ENCODE measurements around the gene RWDD1. TPM values are rescaled to one million over a fixed set of nuclear protein-coding genes. Genes with fewer than 3 reads are reported as not detected.

Gene RWDD1
- total and polyA plus RNA-seq, 2 donors (not counting 1 experiment from before 2014, with no cell fraction given), result 18.0 to 22.4 TPM

DNA sequence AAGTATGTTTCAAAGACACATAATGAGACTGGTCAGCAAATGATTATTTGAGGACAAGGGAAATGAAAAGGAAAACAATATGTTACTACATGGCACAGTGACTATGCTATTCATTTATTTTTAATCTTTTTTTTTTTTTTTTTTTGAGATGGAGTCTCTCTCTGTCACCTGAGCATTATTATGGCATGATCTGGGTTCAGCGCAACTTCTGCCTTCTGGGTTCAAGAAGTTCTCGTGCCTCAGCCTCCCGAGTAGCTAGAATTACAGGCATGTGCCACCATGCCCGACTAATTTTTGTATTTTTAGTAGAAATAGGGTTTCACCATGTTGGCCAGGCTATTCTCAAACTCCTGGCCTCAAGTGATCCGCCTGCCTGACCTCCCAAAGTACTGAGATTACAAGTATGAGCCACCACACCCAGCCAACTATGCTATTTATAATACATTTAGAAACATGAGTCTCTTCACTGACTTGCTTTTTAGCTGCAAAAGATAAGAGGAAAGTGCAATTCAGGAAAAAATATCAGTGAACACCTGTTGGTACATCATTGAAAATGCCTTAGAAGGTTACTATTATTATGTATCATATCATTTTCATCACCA is 14.4 kb upstream of the RWDD1 start:
- H3K4me1 Mint-ChIP-seq, result peaks cover 2% of the 10 kb centered on the region

DNA sequence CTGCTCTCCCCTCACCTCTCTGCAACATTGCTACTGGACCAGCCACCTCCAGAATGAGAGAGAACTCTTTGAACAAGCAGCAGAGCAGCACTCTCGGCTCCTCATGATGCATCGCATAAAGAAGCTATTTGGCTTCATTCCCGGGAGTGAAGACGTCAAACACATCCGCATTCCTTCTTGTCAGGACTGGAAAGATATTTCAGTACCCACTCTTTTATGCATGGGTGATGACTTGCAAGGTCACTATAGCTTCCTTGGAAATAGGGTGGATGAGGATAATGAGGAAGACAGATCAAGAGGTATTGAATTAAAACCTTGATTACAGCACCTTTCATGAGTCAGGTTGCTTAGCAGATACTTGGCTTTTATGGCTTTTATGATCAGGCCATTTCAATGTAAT is 13.4 kb upstream of the RWDD1 start:
- Histone ChIP-seq H2AFZ (ENCODE audit: insufficient read depth, low read depth, low read length, poor library complexity, severe bottlenecking) (no peak overlapping the region), H3K9me3 (ENCODE audit: control extremely low read depth in 1 of 3, control insufficient read depth in 2 of 3, insufficient read depth in 1 of 3, low read length in 2 of 3) (no peaks in the 10 kb centered on the region), H3K4me2 (replicated peaks; ENCODE audit: low read depth, low read length, poor library complexity, severe bottlenecking) (no peak overlapping the region), H3K27me3 (replicated peaks in 1 of 4; ENCODE audit: control extremely low read depth in 1 of 4, control insufficient read depth in 3 of 4, insufficient read depth in 4 of 4, low read length in 3 of 4) (peaks cover 0 to 14% (median 1%) of the 10 kb centered on the region in 4 experiments), H3K4me3 (ENCODE audit: control extremely low read depth in 1 of 5, extremely low read depth in 1 of 5, insufficient read depth in 1 of 5, low read depth in 2 of 5, low read length in 4 of 5) (no peak overlapping the region), H3K4me1 (ENCODE audit: control insufficient read depth in 2 of 2, insufficient read depth in 2 of 2, low read length in 2 of 2) (no peaks in the 10 kb centered on the region), H3K9ac (ENCODE audit: low read length) (no peak overlapping the region), H4K20me1 (ENCODE audit: control insufficient read depth, insufficient read depth, low read length, poor library complexity, severe bottlenecking) (no peaks in the 10 kb centered on the region), H3K79me2 (ENCODE audit: control insufficient read depth, insufficient read depth, low read length) (no peaks in the 10 kb centered on the region), H3K36me3 (replicated peaks in 1 of 2; ENCODE audit: control extremely low read depth in 1 of 2, control insufficient read depth in 1 of 2, extremely low read depth in 1 of 2, insufficient read depth in 2 of 2, low read length in 1 of 2) (no peaks in the 10 kb centered on the region), H3K27ac (ENCODE audit: low read length in 2 of 2) (no peak overlapping the region)
- Mint-ChIP-seq H3K27me3 (peaks cover 27% of the 10 kb centered on the region), H3K9me3 (ENCODE audit: insufficient read depth) (no peaks in the 10 kb centered on the region), H3K27ac (no peak overlapping the region), H3K4me3 (no peak overlapping the region), H3K4me1 (peaks cover 2% of the 10 kb centered on the region)
- DNase-seq (no peak), ATAC-seq (ENCODE audit: low read depth) (no peak)
- intact Hi-C loops (cut with micrococcal nuclease), result no loop called here
- TF ChIP-seq, protein P1, sequence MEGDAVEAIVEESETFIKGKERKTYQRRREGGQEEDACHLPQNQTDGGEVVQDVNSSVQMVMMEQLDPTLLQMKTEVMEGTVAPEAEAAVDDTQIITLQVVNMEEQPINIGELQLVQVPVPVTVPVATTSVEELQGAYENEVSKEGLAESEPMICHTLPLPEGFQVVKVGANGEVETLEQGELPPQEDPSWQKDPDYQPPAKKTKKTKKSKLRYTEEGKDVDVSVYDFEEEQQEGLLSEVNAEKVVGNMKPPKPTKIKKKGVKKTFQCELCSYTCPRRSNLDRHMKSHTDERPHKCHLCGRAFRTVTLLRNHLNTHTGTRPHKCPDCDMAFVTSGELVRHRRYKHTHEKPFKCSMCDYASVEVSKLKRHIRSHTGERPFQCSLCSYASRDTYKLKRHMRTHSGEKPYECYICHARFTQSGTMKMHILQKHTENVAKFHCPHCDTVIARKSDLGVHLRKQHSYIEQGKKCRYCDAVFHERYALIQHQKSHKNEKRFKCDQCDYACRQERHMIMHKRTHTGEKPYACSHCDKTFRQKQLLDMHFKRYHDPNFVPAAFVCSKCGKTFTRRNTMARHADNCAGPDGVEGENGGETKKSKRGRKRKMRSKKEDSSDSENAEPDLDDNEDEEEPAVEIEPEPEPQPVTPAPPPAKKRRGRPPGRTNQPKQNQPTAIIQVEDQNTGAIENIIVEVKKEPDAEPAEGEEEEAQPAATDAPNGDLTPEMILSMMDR (IDR thresholded peaks at IDR 0.05), result no peak
- no peak for TF ChIP-seq EZH2 (IDR thresholded peaks at IDR 0.05; ENCODE audit: borderline replicate concordance, insufficient read depth, low read depth, low read length, poor library complexity, severe bottlenecking)
- WGBS (ENCODE audit: insufficient coverage), result 96% methylated on average over 5 of the region's 5 CpGs
- POLR2A ChIA-PET, result no interaction called here
- CTCF ChIA-PET, result interaction anchor here (1.1 to 3.7 kb wide), 4 partner anchors 11 to 269 kb away, joined by 3 to 14 read pairs (median 4); no protein-coding TSS in a partner anchor

More for the DNA sequence above, 14.4 kb upstream of the RWDD1 start:
- H3K36me3 ChIP-seq (replicated peaks in 1 of 2; ENCODE audit: control extremely low read depth in 1 of 2, control insufficient read depth in 1 of 2, extremely low read depth in 1 of 2, insufficient read depth in 2 of 2, low read length in 1 of 2), result no peaks in the 10 kb centered on the region
- H3K27ac ChIP-seq (ENCODE audit: low read length in 2 of 2), result no peak overlapping the region
- H3K4me3 ChIP-seq (ENCODE audit: control extremely low read depth in 1 of 5, extremely low read depth in 1 of 5, insufficient read depth in 1 of 5, low read depth in 2 of 5, low read length in 4 of 5), result no peak overlapping the region
- H3K4me2 ChIP-seq (replicated peaks; ENCODE audit: low read depth, low read length, poor library complexity, severe bottlenecking), result no peak overlapping the region
- CTCF ChIA-PET, result interaction anchor here (1.2 to 3.7 kb wide), 3 partner anchors 23 to 268 kb away, joined by 4 to 14 read pairs (median 6); no protein-coding TSS in a partner anchor
- POLR2A ChIA-PET, result interaction anchor here (0.7 kb wide), 1 partner anchor 337 kb away, joined by 7 read pairs; no protein-coding TSS in a partner anchor
- ATAC-seq (ENCODE audit: low read depth) (no peak), DNase-seq (no peak)
- 100% methylated on average over 1 of the region's 5 CpGs for WGBS (ENCODE audit: insufficient coverage)
- no peaks in the 10 kb centered on the region for H4K20me1 ChIP-seq (ENCODE audit: control insufficient read depth, insufficient read depth, low read length, poor library complexity, severe bottlenecking)
- intact Hi-C loops (cut with micrococcal nuclease), result no loop called here
- H3K4me1 ChIP-seq (ENCODE audit: control insufficient read depth in 2 of 2, insufficient read depth in 2 of 2, low read length in 2 of 2), result no peaks in the 10 kb centered on the region
- no peak overlapping the region for H3K27ac Mint-ChIP-seq
- H3K4me3 Mint-ChIP-seq, result no peak overlapping the region
- H3K79me2 ChIP-seq (ENCODE audit: control insufficient read depth, insufficient read depth, low read length), result no peaks in the 10 kb centered on the region
- peaks cover 0 to 13% (median under 1%) of the 10 kb centered on the region in 4 experiments for H3K27me3 ChIP-seq (replicated peaks in 1 of 4; ENCODE audit: control extremely low read depth in 1 of 4, control insufficient read depth in 3 of 4, insufficient read depth in 4 of 4, low read length in 3 of 4)
- no peak overlapping the region for H3K9ac ChIP-seq (ENCODE audit: low read length)
- no peaks in the 10 kb centered on the region for H3K9me3 ChIP-seq (ENCODE audit: control extremely low read depth in 1 of 3, control insufficient read depth in 2 of 3, insufficient read depth in 1 of 3, low read length in 2 of 3)
- TF ChIP-seq, protein P1 (IDR thresholded peaks at IDR 0.05), result no peak
- TF ChIP-seq EZH2 (IDR thresholded peaks at IDR 0.05; ENCODE audit: borderline replicate concordance, insufficient read depth, low read depth, low read length, poor library complexity, severe bottlenecking), result no peak
- peaks cover 20% of the 10 kb centered on the region for H3K27me3 Mint-ChIP-seq
- no peaks in the 10 kb centered on the region for H3K9me3 Mint-ChIP-seq (ENCODE audit: insufficient read depth)
- no peak overlapping the region for H2AFZ ChIP-seq (ENCODE audit: insufficient read depth, low read depth, low read length, poor library complexity, severe bottlenecking)
